Keratinocyte (primary cell): ENCODE results near the gene USH2A.

Experiments used
- EZH2 ChIP-seq: IDR thresholded peaks from one replicate; pipeline ENCODE4 v1.6.1; 2012; ENCODE audit warnings: inconsistent platforms, mild to moderate bottlenecking, low read length, moderate library complexity
- TF ChIP-seq, protein P1 (sequence below), 3 experiments: IDR thresholded peaks in 1 of 3; conservative IDR thresholded peaks in 1 of 3; optimal IDR thresholded peaks in 1 of 3; 2 replicates in 2 of 3; 3 replicates in 1 of 3; pipeline versions ENCODE3 to v1.5.1; 2011; ENCODE audit warnings: low read length in 3 of 3, mild to moderate bottlenecking in 3 of 3, moderate library complexity in 2 of 3, control low read depth in 1 of 3, inconsistent platforms in 1 of 3; ENCODE audit not compliant: insufficient read depth in 2 of 3; ENCODE audit errors: extremely low read depth in 1 of 3

DNA sequence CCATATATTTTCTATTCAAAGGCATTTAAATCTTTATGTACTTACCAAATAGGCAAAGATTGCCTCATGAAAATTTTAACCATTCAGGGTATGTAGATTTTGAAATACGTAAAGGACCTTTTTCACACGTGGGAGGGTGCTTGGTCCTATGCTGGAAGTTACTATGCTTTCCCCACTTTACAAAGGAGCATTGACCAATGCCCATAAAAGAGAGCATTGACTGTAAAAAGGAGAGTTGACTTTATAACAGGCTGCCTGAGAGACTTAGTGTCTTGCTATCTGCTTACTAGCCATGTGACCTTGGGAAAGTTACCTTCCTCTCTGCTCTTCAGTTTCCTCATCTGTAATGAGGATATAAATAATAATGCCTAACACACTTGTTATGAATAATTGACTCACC lies 346.5 kb downstream of the USH2A start:
- TF ChIP-seq, protein P1, sequence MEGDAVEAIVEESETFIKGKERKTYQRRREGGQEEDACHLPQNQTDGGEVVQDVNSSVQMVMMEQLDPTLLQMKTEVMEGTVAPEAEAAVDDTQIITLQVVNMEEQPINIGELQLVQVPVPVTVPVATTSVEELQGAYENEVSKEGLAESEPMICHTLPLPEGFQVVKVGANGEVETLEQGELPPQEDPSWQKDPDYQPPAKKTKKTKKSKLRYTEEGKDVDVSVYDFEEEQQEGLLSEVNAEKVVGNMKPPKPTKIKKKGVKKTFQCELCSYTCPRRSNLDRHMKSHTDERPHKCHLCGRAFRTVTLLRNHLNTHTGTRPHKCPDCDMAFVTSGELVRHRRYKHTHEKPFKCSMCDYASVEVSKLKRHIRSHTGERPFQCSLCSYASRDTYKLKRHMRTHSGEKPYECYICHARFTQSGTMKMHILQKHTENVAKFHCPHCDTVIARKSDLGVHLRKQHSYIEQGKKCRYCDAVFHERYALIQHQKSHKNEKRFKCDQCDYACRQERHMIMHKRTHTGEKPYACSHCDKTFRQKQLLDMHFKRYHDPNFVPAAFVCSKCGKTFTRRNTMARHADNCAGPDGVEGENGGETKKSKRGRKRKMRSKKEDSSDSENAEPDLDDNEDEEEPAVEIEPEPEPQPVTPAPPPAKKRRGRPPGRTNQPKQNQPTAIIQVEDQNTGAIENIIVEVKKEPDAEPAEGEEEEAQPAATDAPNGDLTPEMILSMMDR (optimal IDR thresholded peaks at IDR 0.05 in 1 of 3, IDR thresholded peaks at IDR 0.05 in 1 of 3, conservative IDR thresholded peaks at IDR 0.05 in 1 of 3; ENCODE audit: extremely low read depth in 1 of 3, insufficient read depth in 2 of 3, low read length in 3 of 3) = no peak
- no peak for TF ChIP-seq EZH2
